OCI-LY7 (cell line): ENCODE measurements around the gene NDST4. TPM values are rescaled to one million over a fixed set of nuclear protein-coding genes. Genes with fewer than 3 reads are reported as not detected.

Experiments used
- BruUV-seq: library from RNA; stranded (reverse); fragments of 400-500 nt; replicated peaks from 2 replicates; lab custom pipeline; 2021; lab: Mats Ljungman, UMichigan
- CTCF ChIA-PET: fragments of 300-600 bp; sonication (Branson Sonifier 250); formaldehyde crosslinking; loops from one replicate; lab custom pipeline; 2022; ENCODE audit warnings: antibody characterized with exemption; ENCODE audit not compliant: unreplicated experiment; lab: Charles Lee
- POLR2A ChIA-PET: fragments of 300-600 bp; sonication (Branson Sonifier 250); formaldehyde crosslinking; loops from one replicate; lab custom pipeline; 2022; ENCODE audit warnings: antibody characterized with exemption; lab: Charles Lee
- DNase-seq: peaks from one replicate; pipeline ENCODE4 v3.0.0-alpha.2; 2015; ENCODE audit warnings: low spot score
- H2AFZ ChIP-seq: fragments of 200-600 bp; sonication (generic), shearing (Covaris generic); 2 replicates; pipeline ENCODE4 v1.6.1; 2014; ENCODE audit warnings: mild to moderate bottlenecking, antibody characterized with exemption, low read length, moderate library complexity
- H3K27ac ChIP-seq: fragments of 200-600 bp; sonication (generic); 2 replicates; pipeline ENCODE4 v1.5.1; 2014; ENCODE audit warnings: mixed run types, low read depth, mild to moderate bottlenecking, moderate library complexity, low read length, inconsistent platforms; ENCODE audit not compliant: poor library complexity, severe bottlenecking
- H3K36me3 ChIP-seq: fragments of 200-600 bp; sonication (generic); 2 replicates; pipeline ENCODE4 v1.6.1; 2014; ENCODE audit warnings: mild to moderate bottlenecking, antibody characterized with exemption, low read length, moderate library complexity, mixed read lengths; ENCODE audit not compliant: insufficient read depth
- H3K4me1 ChIP-seq: fragments of 200-600 bp; sonication (generic); 2 replicates; pipeline ENCODE4 v1.5.1; 2014; ENCODE audit warnings: mild to moderate bottlenecking, low read length; ENCODE audit not compliant: insufficient read depth, poor library complexity, severe bottlenecking
- H3K4me2 ChIP-seq: fragments of 200-600 bp; sonication (generic); 2 replicates; pipeline ENCODE4 v1.6.1; 2014; ENCODE audit warnings: mild to moderate bottlenecking, low read length
- H3K4me3 ChIP-seq: fragments of 200-600 bp; sonication (generic); 2 replicates; pipeline ENCODE4 v1.5.1; 2014; ENCODE audit warnings: mild to moderate bottlenecking, low read depth, low read length; ENCODE audit not compliant: poor library complexity, severe bottlenecking
- H3K79me2 ChIP-seq: fragments of 200-600 bp; sonication (generic); 2 replicates; pipeline ENCODE4 v1.6.1; 2016; ENCODE audit warnings: low read depth, mild to moderate bottlenecking, low read length, moderate library complexity, mixed read lengths; ENCODE audit not compliant: insufficient read depth
- H3K9me2 ChIP-seq: fragments of 200-600 bp; sonication (generic); 2 replicates; pipeline ENCODE4 v1.6.1; 2016; ENCODE audit warnings: mild to moderate bottlenecking, low read length, mixed read lengths; ENCODE audit not compliant: insufficient read depth
- H3K9me3 ChIP-seq: fragments of 200-600 bp; sonication (generic); 2 replicates; pipeline ENCODE4 v1.6.1; 2014; ENCODE audit warnings: mild to moderate bottlenecking, mixed run types, low read length, mixed read lengths
- H4K20me1 ChIP-seq: fragments of 200-600 bp; sonication (generic); 2 replicates; pipeline ENCODE4 v1.6.1; 2014; ENCODE audit warnings: mild to moderate bottlenecking, antibody characterized with exemption, low read length, moderate library complexity, mixed read lengths; ENCODE audit not compliant: insufficient read depth
- EZH2phosphoT487 ChIP-seq: fragments of 200-600 bp; sonication (generic); IDR thresholded peaks from 2 replicates; pipeline ENCODE4 v1.6.1; 2018; ENCODE audit warnings: low read depth, borderline replicate concordance, mild to moderate bottlenecking, mixed run types, antibody characterized with exemption, low read length, moderate library complexity, mixed read lengths
- intact Hi-C: fragments of 100-400 bp; cut with micrococcal nuclease; formaldehyde crosslinking; loops from one replicate; pipeline ENCODE4 v1.10.0; 2022; ENCODE audit not compliant: unreplicated experiment
- total RNA-seq, 2 experiments: library from RNA; depleted of rRNA in 1 of 2; stranded (reverse); fragments of >200 nt in 1 of 2; shearing (Covaris generic) in 1 of 2; gene quantifications; 2 replicates each; pipeline ENCODE4 v1.2.3, GENCODE V29; 2014 to 2022
- TF ChIP-seq, protein P1 (sequence below): fragments of 200-600 bp; sonication (generic); conservative IDR thresholded peaks from 2 replicates; pipeline ENCODE4 v1.5.1; 2014; ENCODE audit warnings: mild to moderate bottlenecking, antibody characterized with exemption, low read length, moderate library complexity, mixed read lengths

Gene NDST4
- total RNA-seq, 2 experiments from 2014 or later = not detected

DNA sequence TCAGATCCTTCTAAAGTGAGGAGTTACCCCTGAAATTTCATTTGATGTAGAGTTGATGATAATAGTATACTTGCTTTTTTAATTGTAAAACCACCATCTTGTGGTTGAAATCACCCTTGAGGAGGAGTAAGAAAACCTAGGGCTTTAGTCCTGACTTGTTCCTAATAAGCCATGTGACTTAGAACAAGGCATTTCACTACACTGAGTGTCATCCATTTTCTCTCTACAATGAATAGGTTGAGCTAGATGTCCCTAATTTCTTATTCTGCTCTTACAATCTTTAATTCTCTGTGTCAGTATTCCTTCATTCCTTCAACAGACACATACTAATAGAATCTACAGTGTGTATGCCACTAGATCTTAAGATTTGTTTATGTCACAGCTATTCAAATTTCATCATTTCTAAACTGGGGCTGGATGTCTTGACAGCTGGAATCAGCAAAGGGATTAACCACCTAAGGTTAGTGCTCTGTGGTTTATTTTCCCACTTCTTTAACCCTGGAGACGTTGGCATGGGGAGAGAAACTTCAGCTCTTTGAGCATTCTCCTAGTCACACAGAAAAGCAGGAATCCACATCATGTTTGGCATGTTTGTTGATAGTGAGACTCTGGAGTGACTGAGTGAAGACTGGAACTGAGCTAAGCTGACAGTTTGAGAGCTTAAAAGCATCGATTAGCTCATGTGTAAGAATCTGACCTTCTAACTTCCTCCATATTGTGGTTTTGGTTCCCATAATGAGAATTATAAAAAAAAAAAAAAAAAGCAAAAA, 246.3 kb downstream of the NDST4 start:
- Histone ChIP-seq H3K27ac (no peak overlapping the region), H3K4me1 (no peaks in the 10 kb centered on the region), H3K9me2 (no peaks in the 10 kb centered on the region), H3K36me3 (no peaks in the 10 kb centered on the region), H3K4me2 (no peak overlapping the region), H3K79me2 (no peaks in the 10 kb centered on the region), H4K20me1 (no peaks in the 10 kb centered on the region), H2AFZ (no peak overlapping the region; the same call in 1 of the 2 replicates), H3K9me3 (no peaks in the 10 kb centered on the region), H3K4me3 (no peak overlapping the region)
- intact Hi-C loops = no loop called here
- POLR2A ChIA-PET = interaction anchor here (0.6 kb wide), 3 partner anchors 159 to 1982 kb away, joined by 3 read pairs; no protein-coding TSS in a partner anchor
- TF ChIP-seq, protein P1, sequence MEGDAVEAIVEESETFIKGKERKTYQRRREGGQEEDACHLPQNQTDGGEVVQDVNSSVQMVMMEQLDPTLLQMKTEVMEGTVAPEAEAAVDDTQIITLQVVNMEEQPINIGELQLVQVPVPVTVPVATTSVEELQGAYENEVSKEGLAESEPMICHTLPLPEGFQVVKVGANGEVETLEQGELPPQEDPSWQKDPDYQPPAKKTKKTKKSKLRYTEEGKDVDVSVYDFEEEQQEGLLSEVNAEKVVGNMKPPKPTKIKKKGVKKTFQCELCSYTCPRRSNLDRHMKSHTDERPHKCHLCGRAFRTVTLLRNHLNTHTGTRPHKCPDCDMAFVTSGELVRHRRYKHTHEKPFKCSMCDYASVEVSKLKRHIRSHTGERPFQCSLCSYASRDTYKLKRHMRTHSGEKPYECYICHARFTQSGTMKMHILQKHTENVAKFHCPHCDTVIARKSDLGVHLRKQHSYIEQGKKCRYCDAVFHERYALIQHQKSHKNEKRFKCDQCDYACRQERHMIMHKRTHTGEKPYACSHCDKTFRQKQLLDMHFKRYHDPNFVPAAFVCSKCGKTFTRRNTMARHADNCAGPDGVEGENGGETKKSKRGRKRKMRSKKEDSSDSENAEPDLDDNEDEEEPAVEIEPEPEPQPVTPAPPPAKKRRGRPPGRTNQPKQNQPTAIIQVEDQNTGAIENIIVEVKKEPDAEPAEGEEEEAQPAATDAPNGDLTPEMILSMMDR = no peak
- no peak for TF ChIP-seq EZH2phosphoT487
- CTCF ChIA-PET = no interaction called here
- no peak for DNase-seq
- no TSS peak for BruUV-seq

DNA sequence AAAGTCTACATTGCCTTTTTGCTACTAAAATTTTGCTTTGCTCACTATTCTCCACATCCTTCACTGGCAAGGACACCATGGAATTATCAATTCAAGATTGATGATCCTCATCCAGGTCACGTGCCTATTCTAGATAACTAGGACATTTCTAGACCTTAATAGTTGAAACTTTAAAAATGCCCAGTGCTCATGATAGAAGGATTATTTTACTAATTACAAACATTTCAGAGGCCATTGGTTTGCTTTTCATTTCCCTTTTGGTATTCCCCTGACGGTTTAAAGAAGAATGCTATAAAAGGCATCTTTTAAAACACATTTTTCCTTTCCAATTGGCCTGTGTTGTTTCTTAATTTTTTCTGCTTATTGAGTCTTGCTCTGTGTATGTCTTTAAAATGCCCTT, 249.4 kb downstream of the NDST4 start:
- intact Hi-C loops = no loop called here
- Histone ChIP-seq H3K4me2 (no peak overlapping the region), H3K27ac (no peak overlapping the region), H2AFZ (no peak overlapping the region), H3K36me3 (no peaks in the 10 kb centered on the region), H3K4me1 (no peaks in the 10 kb centered on the region), H3K9me2 (no peaks in the 10 kb centered on the region), H3K79me2 (no peaks in the 10 kb centered on the region), H3K4me3 (no peak overlapping the region), H3K9me3 (no peaks in the 10 kb centered on the region), H4K20me1 (no peaks in the 10 kb centered on the region)
- no TSS peak for BruUV-seq
- ChIA-PET POLR2A (interaction anchor here (0.6 kb wide), 1 partner anchor 68 kb away, joined by 3 read pairs; no protein-coding TSS in a partner anchor), CTCF (no interaction called here)
- TF ChIP-seq, protein P1 = no peak
- no peak for TF ChIP-seq EZH2phosphoT487
- DNase-seq = no peak

DNA sequence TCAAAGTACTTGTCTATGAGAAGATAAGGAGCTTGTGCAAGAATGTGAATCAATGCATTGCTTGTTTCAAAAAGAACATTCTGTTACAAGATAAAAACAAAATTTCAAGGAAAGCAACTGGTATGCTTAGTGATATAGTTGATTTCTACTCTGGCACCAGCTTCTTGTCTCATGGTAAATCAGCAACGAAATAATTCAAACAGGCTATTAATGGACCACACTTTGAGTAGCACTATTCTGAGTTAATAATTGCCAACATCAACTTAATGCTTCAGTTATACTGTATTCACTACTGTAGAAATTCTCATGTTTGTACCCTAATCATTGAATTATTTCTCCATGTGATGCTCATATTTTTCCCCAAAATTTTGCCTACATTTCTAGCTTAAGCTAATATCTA, 252.6 kb downstream of the NDST4 start:
- Histone ChIP-seq H3K4me3 (no peak overlapping the region), H2AFZ (no peak overlapping the region), H4K20me1 (no peaks in the 10 kb centered on the region), H3K27ac (no peak overlapping the region), H3K4me1 (no peaks in the 10 kb centered on the region), H3K9me3 (no peaks in the 10 kb centered on the region), H3K9me2 (no peaks in the 10 kb centered on the region), H3K79me2 (no peaks in the 10 kb centered on the region), H3K36me3 (no peaks in the 10 kb centered on the region), H3K4me2 (no peak overlapping the region)
- POLR2A ChIA-PET = interaction anchor here (0.5 to 0.6 kb wide), 2 partner anchors 34 to 1293 kb away, joined by 3 to 4 read pairs; no protein-coding TSS in a partner anchor
- no peak for DNase-seq
- TF ChIP-seq, protein P1 = no peak
- TF ChIP-seq EZH2phosphoT487 = no peak
- CTCF ChIA-PET = no interaction called here
- BruUV-seq = no TSS peak
- intact Hi-C loops = no loop called here
